GM21737 (cell line): Measurements from ENCODE around the gene CTF1.
A peak's percentile ranks its signal among the peaks of the same experiment; 100 is the strongest.
"Not testable (repeated sequence)": the region's sequence is repeated elsewhere in the genome, so short reads cannot be mapped to it uniquely, and the experiment has no call there.

Experiments
- ATAC-seq: cut with Tn5 transposase; IDR thresholded peaks from one replicate; pipeline ENCODE4 v1.9.1; 2021; ENCODE audit warnings: mild to moderate bottlenecking, moderate library complexity; ENCODE audit not compliant: unreplicated experiment

Gene CTF1

DNA sequence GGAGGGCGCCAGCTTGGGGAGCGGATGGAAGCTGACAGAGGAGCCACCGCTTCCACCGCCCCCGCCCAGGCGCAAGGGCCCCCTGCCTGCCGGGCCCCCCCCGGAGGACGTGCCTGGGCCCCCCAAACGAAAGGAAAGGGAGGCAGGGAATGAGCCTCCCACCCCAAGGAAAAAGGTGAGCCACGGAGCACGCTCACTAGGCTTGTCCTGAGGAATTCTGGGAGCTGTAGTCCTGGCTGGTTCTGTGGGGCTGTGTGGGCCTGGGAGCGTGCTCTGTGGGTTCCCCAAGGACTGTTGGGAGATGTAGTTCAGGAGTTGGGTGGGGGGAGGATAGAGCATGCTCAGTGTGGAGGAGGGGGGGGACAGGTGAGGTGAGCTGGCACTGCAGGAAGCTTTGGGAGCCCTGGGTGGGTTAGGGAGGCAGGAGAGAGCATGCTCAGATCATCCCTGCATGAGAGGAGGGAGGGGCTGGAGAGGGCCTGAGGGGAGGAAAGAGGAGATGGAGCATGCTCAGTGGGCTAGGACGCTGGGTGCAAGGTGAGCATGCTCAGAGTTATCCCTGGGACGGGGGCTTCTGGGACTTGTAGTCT lies 31.5 kb downstream of the CTF1 start:
- ATAC-seq = no peak

DNA sequence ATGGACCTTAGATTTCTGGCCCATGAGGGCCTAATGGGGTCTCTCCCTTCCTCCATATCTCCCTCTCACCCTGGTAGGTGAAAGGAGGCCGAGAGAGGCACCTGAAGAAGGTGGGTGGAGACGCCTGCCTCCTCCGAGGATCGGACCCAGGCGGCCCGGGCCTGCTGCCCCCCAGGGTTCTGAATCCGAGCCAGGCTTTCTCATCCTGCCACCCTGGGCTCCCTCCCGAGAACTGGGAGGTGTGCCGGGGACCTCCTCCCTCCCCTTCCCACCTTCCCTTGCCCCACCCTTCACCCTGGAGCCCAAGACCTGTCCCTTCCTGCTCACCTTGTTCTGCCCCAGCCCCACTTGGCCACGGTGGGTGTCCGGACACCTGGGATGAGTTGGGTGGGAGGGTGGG lies 32.0 kb downstream of the CTF1 start:
- ATAC-seq = no peak

DNA sequence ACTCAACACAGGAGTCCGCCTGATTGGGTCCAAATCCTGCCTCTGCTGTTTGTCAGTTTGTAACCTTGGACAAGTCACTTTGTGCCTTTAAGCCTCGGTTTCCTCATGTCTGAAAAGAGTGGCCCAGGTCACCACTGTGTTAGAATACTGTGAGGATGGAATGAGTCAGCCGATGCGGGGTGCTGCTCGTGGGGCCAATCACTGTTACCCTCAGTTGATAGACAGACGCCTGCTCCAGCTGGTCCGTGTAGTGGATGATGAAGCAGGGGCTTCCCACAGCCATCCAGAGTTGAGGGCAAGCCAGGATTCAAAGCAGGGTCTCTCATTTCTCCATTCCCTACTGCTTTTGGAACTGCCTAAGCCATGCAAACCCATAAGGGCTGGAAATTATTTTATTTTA lies 32.8 kb downstream of the CTF1 start:
- ATAC-seq = no peak

DNA sequence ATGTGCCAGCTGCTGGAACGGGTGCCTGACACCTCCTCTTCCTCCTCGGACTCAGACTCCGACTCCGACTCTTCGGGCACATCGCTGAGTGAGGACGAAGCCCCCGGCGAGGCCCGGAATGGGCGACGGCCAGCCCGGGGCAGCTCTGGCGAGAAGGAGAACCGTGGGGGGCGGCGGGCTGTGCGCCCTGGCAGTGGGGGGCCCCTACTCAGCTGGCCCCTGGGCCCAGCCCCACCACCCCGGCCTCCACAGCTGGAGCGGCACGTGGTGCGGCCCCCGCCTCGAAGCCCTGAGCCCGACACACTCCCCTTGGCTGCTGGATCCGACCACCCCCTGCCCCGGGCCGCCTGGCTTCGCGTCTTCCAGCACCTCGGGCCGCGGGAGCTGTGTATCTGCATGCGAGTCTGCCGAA lies 33.8 kb downstream of the CTF1 start:
- ATAC-seq = no peak

DNA sequence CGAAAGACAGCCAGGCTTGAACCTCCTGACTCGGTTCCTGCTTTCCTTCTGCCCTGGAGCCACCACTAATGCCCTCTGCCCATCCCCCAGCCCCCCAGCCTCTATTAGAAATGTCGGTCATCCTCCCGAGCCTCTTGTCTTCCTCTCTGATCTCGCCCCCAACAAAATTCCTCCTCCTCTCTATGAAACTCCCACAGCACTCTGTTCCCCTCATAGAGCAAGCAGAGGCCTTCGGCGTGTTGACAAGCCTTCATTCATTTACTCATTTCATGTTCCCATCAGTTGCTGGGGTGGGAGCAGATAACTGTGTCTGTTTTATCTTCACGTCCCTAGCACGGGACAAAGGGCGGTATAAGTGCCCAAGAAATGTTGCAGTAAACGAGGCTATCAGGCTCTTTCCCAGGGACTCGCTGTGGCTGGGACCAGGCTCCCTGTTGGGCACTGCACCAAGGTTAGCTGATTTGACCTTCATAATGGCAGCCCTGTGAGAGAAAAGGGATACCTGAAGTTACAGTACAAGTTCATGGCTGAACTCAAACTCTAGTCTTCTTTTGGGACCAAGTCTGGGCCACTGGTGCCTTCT lies 34.7 kb downstream of the CTF1 start:
- ATAC-seq = no peak

DNA sequence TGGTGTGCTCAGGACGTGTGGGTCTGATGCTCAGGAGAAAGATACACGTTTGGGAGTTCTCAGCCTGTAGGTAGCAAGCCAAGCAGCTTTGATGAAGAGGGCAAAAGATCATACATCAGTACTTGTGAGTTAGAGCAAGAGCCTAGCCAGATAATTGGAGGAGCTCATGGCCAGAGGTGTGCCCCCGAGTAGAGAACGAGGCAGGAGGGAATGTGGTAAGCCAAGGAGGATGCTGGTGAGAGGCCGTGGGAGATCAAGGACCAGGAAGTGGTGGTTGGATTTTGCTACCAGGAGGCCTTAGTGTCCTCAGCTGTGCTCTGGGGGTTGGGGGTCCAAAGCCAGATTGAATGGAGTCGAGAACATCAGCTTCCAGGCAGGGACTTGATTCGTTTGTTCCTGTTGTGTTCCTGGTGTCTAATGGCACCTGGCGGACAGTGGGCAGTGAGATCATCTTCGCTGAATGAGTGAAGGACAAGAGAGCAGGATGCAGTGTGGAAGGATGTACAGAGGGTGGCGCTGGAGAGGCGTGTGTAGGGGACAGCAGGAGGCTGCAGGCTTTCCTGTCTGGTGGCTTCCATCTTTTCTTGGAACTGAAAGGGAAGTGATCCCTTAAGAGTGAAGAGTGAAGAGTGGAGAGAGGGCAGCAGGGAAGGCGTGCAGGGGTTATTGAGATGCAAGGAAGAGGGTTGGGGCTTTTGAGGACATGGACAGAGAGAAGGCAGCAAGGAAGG lies 38.6 kb downstream of the CTF1 start:
- no peak for ATAC-seq

DNA sequence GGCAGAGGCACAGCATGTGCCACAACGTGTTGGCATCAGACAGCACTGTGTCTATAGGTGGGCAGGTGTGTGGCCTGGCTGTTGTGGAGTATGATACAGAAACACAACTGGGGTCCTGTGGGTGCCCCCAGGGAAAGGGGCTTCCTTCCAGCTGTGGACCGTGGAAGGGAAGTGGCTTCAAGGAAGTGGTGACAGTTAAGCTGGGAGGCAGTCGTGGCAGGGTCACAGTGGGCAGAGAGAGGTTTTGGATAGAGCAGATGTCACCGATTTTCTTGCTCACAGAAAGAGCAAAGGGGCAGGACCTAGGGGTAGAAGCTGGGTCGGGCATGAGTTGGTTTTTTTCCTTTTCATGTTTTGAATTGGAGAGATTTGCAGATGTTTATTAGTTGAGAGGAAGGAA lies 41.3 kb downstream of the CTF1 start:
- no peak for ATAC-seq

DNA sequence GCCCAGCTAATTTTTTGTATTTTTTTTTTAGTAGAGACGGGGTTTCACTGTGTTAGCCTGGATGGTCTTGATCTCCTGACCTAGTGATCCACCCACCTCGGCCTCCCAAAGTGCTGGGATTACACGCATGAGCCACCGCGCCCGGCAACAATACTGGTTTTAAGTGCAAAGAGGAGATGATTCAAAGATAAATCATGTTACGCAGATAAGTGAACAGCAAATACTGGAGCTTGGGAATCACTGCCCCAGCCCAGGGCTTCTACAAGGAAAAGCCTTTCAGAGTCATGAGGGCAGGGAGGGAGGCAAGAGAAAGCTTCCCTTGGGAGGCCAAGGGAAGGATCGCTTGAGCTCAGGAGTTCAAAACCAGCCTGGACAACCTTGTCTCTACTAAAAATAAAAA lies 43.2 kb downstream of the CTF1 start:
- not testable (repeated sequence) for ATAC-seq

DNA sequence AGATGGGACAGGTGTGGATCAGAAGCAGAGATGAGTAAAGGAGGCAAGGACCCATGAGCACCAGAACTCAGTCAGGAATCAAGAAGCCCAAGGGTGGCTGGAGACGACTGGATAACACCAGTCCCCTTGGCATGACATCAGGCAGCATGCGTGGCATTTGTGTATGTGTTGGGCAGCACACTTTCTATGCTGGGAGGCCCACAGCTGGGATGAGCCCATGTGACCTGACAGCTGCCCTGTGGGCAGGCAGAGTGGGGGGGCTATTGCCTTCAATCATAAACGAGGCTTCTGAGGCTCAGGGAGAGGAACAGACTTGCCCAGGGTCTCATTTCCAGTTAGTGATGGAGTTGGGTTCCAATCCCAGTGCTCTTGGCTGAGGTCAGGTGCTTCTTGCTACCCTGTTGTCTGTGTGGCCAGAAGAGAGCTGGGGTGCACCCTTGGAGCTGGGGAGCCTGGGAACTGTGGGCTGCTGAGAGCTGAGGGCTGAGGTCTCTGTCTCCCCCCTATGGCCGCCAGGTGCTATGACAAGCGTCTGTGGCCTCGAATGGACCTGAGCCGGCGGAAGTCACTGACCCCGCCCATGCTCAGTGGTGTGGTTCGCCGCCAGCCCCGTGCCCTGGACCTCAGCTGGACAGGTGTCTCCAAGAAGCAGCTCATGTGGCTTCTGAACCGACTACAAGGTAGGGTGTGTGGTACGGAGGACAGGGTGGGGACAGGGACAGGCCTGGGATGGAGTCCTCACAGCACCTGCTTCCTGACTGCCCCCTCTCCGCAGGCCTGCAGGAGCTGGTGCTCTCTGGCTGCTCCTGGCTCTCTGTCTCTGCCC lies 45.4 kb downstream of the CTF1 start:
- ATAC-seq = peak; percentile 78

DNA sequence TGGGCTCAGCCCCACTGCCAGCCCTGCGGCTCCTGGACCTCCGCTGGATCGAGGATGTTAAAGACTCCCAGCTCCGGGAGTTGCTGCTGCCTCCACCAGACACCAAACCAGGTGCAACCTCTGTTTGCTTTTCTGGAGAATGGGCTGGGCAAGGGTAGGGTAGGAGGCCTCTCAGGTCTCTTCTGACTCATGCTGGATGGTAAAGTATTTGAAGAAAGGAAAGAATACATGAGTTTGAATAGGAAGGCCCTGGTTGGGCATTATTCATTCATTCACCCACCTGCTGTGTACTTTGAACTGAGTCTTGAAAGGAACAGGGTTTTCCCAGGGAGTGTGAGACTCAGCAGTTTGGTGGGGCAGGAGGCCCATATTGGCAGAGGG lies 46.0 kb downstream of the CTF1 start:
- ATAC-seq = no peak

DNA sequence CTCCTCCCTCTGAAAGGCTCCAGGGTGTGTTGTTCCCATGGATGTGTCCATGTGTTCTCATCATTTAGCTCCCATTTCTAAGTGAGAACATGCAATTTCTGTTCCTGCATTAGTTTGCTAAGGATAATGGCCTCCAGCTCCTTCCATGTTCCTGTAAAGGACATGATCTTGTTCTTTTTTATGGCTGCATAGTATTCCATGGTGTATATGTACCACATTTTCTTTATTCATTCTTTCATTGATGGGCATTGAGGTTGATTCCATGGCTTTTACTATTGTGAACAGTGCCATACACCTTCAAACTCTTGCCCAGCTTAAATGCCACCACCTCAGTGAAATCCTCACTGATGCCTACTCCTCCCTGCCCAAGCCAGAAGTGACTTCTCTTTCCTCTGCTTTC lies 47.9 kb downstream of the CTF1 start:
- no peak for ATAC-seq

DNA sequence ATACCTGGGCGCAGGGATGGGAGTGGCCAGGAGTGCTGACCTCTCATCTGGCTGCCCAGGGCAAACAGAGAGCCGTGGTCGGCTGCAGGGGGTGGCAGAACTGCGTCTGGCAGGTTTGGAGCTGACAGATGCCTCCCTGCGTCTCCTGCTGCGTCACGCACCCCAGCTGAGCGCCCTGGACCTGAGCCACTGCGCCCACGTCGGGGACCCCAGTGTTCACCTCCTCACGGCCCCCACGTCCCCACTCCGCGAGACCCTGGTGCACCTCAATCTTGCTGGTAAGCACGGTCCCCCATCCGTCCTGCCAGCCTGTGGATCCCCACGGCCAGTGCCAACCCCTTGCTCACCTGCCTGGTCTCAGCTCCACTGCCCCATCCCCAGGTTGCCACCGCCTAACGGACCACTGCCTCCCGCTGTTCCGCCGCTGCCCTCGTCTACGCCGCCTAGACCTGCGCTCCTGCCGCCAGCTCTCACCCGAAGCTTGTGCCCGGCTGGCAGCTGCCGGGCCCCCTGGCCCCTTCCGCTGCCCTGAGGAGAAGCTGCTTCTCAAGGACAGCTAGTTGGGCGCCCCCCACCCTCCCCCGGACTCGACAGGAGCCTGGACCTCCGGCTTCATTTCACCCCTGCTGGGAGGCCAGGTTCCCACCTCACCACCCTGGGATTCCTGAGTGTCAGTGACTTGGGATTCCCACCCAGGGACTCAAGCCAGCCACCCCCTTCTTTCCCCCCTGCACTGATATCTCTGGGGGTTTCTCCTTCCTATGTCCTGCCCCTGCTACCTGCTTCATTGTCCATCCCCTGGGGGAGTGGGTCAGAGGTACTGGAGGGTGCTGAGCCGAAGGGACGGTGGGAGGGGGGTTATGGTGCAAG lies 50.5 kb downstream of the CTF1 start:
- ATAC-seq = no peak

DNA sequence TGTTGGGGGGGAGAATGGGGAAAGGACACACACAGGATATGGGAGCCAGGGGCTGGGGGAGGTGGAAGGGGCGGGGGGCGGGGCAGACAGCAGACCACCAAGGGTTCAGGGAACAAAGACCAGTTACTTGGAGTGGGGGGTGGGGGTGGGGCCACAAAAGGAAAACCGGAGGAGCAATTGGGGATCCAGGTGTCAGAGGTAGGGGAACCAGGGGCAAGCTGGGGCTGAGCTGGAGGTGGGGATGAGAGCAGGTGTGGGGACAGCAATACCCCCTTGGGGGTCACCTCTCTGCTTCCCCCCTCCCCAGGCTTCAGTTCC lies 51.1 kb downstream of the CTF1 start:
- ATAC-seq = no peak

DNA sequence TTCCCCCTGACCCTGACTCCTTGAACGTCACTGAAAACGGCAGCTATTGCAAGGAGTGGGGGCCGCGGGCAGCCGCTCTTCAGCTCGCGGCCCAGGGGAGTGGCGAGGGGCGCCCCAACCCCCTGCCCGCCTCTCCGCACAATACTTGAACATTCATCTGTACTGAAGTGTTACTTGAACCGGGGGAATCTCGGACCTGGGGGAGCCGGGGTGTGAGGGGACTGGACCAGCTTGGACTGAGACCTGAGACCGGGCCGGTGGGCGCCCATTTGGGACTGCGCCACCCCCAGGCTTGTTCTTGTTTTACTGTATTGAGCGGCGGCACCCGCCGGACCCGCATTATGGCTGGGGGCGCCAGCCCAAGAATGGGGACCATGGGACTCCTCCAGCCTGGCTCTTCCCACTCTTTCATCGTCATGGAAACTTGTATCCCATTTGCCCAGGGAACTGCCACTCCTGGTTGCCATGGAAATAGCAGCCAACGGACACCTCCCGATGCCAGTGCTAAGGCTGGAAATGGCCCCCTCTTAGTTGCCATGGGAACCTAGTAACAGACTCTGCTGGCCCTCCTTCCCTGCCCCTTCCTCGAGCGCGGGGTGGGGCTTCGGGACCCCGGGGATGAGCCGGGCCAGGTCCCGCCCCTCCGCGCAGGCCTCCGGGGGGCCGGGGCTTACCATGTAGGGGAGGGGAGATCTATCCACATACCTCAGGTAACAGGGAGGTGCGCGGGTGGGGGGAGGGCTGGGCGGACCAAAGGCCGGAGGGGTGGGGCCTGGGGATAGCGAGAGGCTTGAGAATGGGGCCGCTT lies 51.6 kb downstream of the CTF1 start:
- no peak for ATAC-seq

DNA sequence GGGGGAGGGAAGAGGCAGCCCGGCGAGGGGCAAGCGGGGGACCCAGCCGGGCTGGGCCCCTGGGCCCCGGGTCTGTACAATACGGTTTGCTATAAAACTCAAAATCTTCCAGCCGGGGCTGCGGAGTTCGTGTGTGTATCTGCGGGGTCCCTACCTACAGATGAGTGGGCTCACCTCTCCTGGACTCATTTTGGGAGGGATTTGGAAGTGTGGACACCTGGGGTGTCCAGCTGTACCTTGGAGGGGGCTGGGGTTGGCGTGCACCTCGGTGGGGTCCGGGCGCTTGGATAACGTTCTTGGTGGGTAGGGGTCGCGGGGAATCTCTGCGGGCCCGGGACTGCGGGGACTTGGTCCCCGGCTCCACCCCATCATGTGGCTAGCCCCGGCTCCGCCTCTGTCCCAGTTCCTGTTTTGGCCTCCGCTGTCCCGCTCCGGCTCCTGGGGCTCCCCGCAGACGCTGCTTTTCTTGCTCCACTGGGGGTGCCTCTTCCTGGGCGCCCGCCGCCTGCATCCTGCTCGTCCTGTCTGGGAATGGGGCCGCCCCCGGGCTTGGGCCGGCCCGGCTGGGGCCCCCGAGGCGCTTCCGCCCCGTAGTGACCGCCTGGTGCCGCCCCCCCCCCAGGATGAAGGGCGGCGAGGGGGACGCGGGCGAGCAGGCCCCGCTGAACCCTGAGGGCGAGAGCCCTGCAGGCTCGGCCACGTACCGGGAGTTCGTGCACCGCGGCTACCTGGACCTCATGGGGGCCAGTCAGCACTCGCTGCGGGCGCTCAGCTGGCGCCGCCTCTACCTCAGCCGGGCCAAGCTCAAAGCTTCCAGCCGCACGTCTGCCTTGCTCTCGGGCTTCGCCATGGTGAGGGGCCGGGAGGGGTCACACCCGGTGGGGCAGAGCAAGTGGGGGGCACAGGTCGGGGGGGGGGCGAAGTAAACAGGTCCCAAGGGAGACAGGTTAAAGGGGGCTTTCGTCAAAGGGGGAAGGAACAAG lies 52.5 kb downstream of the CTF1 start, which contains the start of gene ORAI3:
ORAI3 (plus strand) TSS at position 402 of the 983 bp plus-strand sequence; CDS start at position 624, 222 bp downstream.
- ATAC-seq = peak; percentile 68

DNA sequence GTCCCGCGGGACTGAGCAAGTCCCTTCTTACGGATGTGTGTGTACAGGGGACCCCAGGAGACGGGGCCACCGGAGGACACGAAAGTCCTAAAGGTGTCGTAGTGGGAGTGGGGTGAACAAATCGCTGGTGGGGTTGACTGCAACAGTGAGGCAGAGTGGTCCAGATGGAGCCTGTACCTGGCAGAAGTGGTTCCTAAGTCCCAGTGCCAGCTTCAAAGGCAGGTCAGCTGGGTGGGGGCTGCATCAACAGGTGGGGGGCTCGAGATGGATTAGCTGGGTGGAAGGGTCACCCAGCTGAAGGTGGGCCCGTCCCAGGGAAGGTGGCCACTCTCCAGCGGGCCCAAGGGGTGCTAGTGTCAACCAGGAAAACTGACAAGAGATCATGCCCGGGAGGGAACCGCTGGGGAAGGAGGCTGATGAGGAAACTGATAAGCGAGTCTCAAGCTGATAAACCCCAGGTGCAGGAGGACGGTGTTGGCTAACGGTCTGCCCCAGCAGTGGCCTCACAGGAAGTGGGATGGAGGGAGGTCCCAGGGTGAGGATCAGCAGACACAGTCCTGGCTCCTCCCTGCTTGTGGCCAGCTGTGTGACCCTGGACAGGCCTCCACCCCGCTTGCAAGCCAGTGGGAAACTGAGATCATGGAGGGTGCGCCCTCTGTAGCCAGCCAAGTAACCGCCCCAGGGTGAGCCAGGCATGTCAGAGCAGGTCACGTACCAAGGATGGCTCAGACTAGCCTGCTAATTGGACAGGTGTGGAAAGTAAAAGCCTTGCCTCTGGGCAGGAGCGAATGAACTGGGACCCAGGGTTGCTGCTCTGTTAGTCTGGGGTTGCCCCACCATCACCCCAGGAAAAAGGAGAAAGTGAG lies 53.5 kb downstream of the CTF1 start:
- ATAC-seq = peak; percentile 49

DNA sequence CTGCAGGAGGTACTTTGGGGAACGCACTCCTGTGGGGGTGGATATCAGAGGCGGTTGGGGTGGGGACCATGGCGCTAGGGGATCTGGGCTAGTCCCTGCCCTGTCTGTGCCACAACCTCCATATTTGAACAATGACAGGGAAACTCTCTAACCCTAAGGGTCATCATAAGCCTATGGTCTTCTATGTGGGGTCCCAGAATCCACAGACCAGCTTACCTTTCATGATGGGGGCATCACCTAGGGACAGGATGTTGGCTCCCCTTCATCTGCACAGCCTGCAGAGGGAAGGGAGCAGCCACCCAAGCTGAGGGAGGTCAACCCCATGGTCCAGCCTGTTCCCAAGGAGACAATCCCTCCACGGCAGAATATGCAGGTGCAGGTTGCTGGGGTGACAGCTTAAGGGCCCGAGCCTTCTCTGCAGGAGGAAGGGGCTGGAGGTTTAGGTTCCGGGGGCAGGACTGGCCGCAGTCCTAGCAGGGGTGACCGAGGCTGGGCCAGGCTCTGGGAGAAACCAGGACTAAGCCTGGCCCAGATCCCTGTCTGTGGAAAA lies 54.2 kb downstream of the CTF1 start:
- no peak for ATAC-seq

DNA sequence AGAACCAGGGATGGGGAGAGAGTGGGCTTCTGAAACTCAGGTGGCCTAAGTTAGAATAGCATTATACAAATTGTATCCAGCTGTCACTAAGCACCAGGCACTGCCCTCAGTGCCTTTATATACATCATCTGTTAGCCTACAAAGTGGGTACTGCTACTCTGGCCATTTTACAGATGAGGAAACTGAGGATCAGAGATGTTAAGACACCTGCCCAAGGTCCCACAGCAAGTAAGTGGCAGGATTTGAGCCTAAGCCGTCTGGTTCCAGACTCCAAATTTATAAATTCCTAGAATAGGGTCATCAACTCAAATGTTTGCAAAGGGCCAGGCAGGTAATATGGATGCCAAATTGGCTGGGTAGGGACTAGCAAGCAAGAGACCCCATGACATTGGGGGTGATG lies 54.8 kb downstream of the CTF1 start:
- ATAC-seq = no peak
